Lower lobe of right lung (tissue), 2 donors: ENCODE results near the gene CYP8B1. TPM values are rescaled to one million over a fixed set of nuclear protein-coding genes. Genes with fewer than 3 reads are reported as not detected.
A peak's percentile ranks its signal among the peaks of the same experiment; 100 is the strongest.

Experiments used
- ATAC-seq, 2 donors: fragments of 200-7000 bp; cut with Tn5 transposase; one replicate each; pipeline ENCODE4 v1.9.1; 2020 to 2022; ENCODE audit warnings: mild to moderate bottlenecking in 2 of 2, moderate library complexity in 2 of 2
- DNase-seq: peaks from one replicate; pipeline ENCODE4 v3.0.0-alpha.2; 2020
- H3K27ac ChIP-seq: fragments of 200-600 bp; one replicate; pipeline ENCODE4 v1.8.0; 2022
- H3K27me3 ChIP-seq: fragments of 200-600 bp; one replicate; pipeline ENCODE4 v1.8.0; 2022; ENCODE audit warnings: low read depth
- H3K36me3 ChIP-seq: fragments of 200-600 bp; one replicate; pipeline ENCODE4 v1.8.0; 2022; ENCODE audit warnings: mild to moderate bottlenecking
- H3K4me1 ChIP-seq: fragments of 200-600 bp; one replicate; pipeline ENCODE4 v1.8.0; 2022
- H3K4me3 ChIP-seq: fragments of 200-600 bp; one replicate; pipeline ENCODE4 v1.8.0; 2022; ENCODE audit warnings: mild to moderate bottlenecking
- H3K9me3 ChIP-seq: fragments of 200-600 bp; one replicate; pipeline ENCODE4 v1.8.0; 2022
- CTCF ChIP-seq: fragments of 200-600 bp; IDR thresholded peaks from one replicate; pipeline ENCODE4 v1.8.0; 2022; ENCODE audit warnings: antibody characterized with exemption, mild to moderate bottlenecking
- intact Hi-C: fragments of 100-400 bp; cut with DNase I; formaldehyde crosslinking; loops from one replicate; pipeline ENCODE4 v1.11.0; 2022
- total RNA-seq: library from RNA; stranded (reverse); fragmentation: NEBNext Ultra II Directional; extraction: Animal tissue kit (Norgen Biotek cat#: 25700); gene quantifications from one replicate; pipeline ENCODE4 v1.2.1, GENCODE V29; 2021
- donor health status: DM: no; HTN: yes; CAD: no; lungs with severe emphysema.

Gene CYP8B1
- total RNA-seq, 1 donor from 2014 or later: not detected

- DNase-seq (no peak), ATAC-seq (no peak)
- intact Hi-C loops: no loop called here
- Histone ChIP-seq H3K27ac (no peak overlapping the region), H3K4me1 (peaks cover 2% of the 10 kb centered on the region), H3K27me3 (no peaks in the 10 kb centered on the region), H3K9me3 (no peaks in the 10 kb centered on the region), H3K36me3 (no peaks in the 10 kb centered on the region), H3K4me3 (no peak overlapping the region)
- no peak for TF ChIP-seq CTCF
Measured at GRCh38 chr3:42836150-42837123, 39.2 kb downstream of the CYP8B1 start.

DNA sequence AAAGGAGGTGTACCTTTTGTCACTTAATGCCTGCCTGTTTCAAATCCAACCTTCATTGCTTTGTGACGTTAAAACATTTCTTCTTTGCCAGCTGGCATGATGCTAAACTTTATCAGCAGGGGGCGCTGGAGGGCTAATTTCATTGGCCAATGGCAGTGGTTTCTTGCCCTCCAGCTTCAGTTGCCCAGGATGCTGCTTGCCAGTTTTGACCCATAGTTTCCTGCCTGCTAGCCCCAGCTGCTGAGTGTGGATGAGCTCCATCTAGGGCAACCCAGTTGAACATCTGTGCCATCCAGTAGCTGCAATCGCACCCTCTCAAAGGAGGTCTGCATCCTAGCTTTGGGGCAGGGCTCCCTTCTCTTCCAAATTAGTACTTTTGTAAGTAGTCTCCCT, 44.4 kb downstream of the CYP8B1 start:
- DNase-seq (peak; percentile 69), ATAC-seq (peak; percentile 72 to 84)
- no peak overlapping the region for H3K4me3 ChIP-seq
- TF ChIP-seq CTCF: peak; percentile 83
- H3K27me3 ChIP-seq: peaks cover 5% of the 10 kb centered on the region
- peaks cover 11% of the 10 kb centered on the region for H3K4me1 ChIP-seq
- H3K36me3 ChIP-seq: no peaks in the 10 kb centered on the region
- H3K27ac ChIP-seq: no peak overlapping the region
- intact Hi-C loops: no loop called here
- H3K9me3 ChIP-seq: no peaks in the 10 kb centered on the region

DNA sequence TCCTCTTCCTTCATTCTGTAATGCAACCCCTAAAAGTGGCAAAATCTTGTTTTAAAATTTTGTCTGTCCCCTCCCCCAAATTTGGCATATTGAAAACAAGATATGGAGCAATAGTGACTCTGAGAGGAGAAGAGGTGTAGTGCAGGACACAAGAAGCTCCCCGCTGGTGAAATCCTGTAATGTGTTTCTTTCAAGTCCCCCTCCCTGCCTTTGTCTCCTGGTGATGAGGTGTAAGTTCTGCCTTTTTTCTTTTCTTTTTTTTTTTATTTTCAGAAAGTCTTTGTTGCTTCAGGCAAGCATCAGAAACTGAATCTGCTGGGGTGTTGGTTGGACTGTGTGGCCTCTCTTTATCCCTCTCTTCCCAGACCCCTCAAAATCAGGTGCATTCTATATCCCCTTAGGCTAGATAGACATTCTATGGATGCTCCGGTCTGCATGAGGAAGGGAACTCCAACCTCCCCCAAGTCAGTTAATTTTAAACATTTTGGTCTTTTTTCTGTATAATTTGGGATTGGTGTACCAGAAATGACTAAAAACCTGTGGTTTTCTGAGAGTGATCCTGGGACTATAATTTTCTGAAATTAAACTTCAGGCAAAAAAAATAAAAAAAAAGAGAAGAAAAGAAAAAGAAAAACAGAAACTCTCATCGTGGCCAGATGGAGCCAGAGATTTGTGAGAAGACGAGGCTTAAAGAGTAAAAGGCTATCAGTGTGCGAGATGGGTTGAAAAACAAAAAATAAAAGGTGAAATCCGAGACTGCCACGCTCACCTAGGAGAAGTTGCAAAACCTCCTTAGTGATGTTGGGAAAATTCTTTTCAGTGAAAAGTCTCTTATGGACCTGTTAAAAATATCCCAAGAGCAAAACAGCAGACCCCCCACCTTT, 45.0 kb downstream of the CYP8B1 start:
- DNase-seq (no peak), ATAC-seq (peak; percentile 53 to 63)
- peaks cover 5% of the 10 kb centered on the region for H3K27me3 ChIP-seq
- TF ChIP-seq CTCF: peak; percentile 46
- H3K4me3 ChIP-seq: no peak overlapping the region
- H3K36me3 ChIP-seq: no peaks in the 10 kb centered on the region
- H3K9me3 ChIP-seq: no peaks in the 10 kb centered on the region
- intact Hi-C loops: no loop called here
- H3K4me1 ChIP-seq: peaks cover 11% of the 10 kb centered on the region
- H3K27ac ChIP-seq: no peak overlapping the region

DNA sequence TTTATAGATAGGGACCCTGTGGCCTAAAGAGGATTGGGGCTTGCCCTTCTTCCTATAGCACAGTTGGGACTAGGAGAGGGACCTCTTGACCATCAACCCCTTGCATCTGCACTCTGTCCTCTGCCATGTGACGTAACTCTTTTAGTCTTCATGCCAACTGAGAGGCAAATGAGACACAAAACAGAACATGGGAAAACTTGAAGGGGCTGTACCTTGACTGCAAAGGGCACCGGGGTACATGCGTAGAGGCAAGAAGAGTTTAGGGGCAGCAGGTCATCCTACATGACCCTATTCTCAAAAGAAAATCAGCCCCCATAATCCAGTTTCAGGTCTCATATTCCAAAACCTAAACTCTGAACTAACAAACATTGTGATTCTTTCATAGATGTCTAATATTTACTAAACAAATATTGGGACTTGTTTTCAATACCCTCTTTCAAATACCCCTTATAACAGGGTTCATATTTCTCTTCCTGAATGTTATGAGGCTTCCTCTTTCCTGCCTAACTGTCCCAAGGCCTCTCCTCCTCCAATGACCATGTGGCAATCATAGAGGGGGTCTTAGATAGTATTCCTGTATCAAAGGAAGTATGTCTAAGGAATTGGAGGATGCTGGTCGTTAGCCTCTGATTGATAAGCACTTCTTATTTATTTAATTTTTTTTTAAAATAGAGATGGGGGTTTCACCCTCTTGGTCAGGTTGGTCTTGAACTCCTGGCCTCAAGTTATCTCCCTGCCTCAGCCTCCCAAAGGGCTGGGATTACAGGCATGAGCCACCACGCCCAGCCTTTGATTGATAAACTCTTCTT, 45.8 kb downstream of the CYP8B1 start:
- H3K4me3 ChIP-seq: no peak overlapping the region
- H3K9me3 ChIP-seq: no peaks in the 10 kb centered on the region
- ATAC-seq (no peak), DNase-seq (no peak)
- peaks cover 5% of the 10 kb centered on the region for H3K27me3 ChIP-seq
- intact Hi-C loops: no loop called here
- no peak overlapping the region for H3K27ac ChIP-seq
- no peak for TF ChIP-seq CTCF
- H3K4me1 ChIP-seq: peaks cover 11% of the 10 kb centered on the region
- no peaks in the 10 kb centered on the region for H3K36me3 ChIP-seq
